GM12865 (cell line): Measurements from ENCODE around the gene VTN.

Experiments
- DNase-seq: peaks from one replicate; pipeline ENCODE4 v3.0.0; 2010; ENCODE audit warnings: low read depth
- H3K4me3 ChIP-seq: 2 replicates; pipeline ENCODE4 v1.5.1; 2011; ENCODE audit warnings: mild to moderate bottlenecking, low read depth, low read length, control low read depth
- CTCF ChIP-seq: IDR thresholded peaks from 2 replicates; pipeline ENCODE4 v1.5.1; 2011; ENCODE audit warnings: low read length, control low read depth, low read depth, inconsistent platforms; ENCODE audit not compliant: insufficient read depth; ENCODE audit errors: missing control alignments

Gene VTN

GRCh38 chr17:28345419-28346198, 24.5 kb downstream of the VTN start:
- DNase-seq = no peak
- TF ChIP-seq CTCF = no peak
- no peak overlapping the region for H3K4me3 ChIP-seq

- DNase-seq = no peak
- H3K4me3 ChIP-seq = no peak overlapping the region
- TF ChIP-seq CTCF = no peak
Measured at GRCh38 chr17:28344435-28344901, 25.6 kb downstream of the VTN start.

DNA sequence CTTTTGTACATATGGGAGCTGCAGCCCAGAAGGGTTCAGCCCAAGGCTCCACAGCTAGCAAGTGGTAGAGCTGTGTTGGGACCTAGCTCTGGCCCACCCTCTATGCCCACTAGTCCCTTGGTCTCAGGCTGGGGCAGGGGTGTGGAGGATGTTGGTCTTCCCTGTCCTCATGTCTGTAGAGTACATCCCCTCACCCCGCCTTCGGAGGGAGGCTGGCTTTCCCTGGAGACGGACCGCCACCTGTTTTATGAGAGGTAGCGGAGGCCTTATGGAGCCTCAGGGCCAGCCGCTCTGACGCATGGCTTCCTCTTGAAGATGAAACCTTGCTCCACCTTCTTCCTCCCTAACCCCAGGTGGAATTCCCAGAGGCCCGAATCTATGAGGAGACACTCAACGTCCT, 26.1 kb downstream of the VTN start:
- TF ChIP-seq CTCF = no peak
- no peak for DNase-seq
- no peak overlapping the region for H3K4me3 ChIP-seq

DNA sequence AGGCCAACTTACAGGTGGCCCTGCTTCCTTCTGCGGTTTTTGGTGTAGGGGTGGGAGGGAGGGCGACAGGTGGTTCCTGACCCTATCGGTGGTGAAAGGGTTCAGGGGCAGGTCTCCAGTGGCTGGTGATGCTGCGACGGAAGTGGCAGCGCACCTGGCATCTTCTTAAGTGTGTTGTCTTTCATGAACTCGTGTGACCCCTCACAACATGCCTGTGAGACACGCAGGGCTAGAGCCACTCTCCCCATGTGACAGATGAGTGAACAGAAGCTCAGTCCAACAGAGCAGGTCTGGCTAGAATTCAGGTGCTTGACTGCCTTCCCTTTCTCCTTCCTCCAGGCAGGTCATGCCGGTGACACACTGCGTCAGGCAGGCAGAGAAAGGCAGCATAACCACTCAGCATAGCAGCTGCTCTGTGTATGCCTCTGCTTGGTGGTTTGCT, 26.6 kb downstream of the VTN start:
- no peak overlapping the region for H3K4me3 ChIP-seq
- DNase-seq = no peak
- TF ChIP-seq CTCF = no peak

DNA sequence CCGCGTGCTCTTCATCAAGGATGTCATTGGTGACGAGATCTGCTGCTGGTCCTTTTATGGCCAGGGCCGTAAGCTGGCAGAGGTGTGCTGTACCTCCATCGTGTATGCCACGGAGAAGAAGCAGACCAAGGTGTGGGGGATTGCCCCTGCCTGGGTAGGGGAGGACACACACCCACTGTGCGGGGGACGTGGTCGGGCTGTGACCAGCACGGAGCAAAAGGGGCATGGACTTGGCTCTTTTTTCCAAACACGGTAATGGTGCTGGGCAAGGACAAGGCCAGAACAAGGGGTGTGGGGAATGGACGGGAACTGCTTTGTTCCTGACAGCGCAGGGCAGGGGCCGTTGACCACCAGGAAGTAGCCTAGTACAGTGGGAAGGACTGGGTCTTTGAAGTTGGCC, 27.8 kb downstream of the VTN start:
- TF ChIP-seq CTCF = no peak
- DNase-seq = no peak
- H3K4me3 ChIP-seq = no peak overlapping the region

DNA sequence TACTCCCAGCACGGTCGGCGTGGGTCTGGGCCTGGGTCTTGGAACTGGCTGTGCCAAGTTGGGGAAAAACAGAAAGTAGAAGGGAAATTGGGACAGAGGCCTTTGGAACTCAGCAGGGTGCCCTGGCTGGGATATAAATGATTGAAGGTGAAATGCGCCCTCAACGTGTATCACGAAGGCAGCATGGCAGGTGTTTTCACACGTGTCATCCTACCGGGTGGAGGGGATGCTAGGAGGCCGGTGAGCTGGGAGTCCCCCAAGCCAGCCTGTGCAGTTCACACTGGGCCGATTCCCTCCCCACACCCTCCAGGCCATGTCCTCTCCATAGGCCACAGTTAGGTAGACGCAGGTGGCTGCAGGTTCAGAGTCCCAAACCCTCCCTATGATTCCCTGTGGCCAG, 28.6 kb downstream of the VTN start:
- no peak for TF ChIP-seq CTCF
- no peak overlapping the region for H3K4me3 ChIP-seq
- DNase-seq = no peak

- no peak for DNase-seq
- no peak overlapping the region for H3K4me3 ChIP-seq
- TF ChIP-seq CTCF = no peak
Measured at GRCh38 chr17:28340374-28340773, 29.7 kb downstream of the VTN start.
